DMS114 treated with DMSO at 0.1 percent for 48 hours (cell line): ENCODE data around the gene ZNF723.
"Not testable (repeated sequence)": the region's sequence is repeated elsewhere in the genome, so short reads cannot be mapped to it uniquely, and the experiment has no call there.

Source experiments
- DNase-seq: peaks from one replicate; lab custom pipeline; 2025; ENCODE audit not compliant: unreplicated experiment; lab: John Stamatoyannopoulos, UW

The ZNF723 gene

GRCh38 chr19:22832031-22832762 is at the start of gene ZNF723:
TSS of gene ZNF723 (plus strand) at chr19:22832291. CDS start at chr19:22832380, 89 bp downstream.
- no peak for DNase-seq

- peak; percentile 92 for DNase-seq
Observed at GRCh38 chr19:22783651-22784410, 48.3 kb upstream of the ZNF723 start, which contains the start of gene ZNF99. TSS of gene ZNF99 (minus strand) at chr19:22784151. CDS start at chr19:22784016, 135 bp downstream.

- not testable (repeated sequence) for DNase-seq
Observed at GRCh38 chr19:22792863-22793262, 39.2 kb upstream of the ZNF723 start.

- DNase-seq = no peak
Observed at GRCh38 chr19:22797040-22797439, 35.1 kb upstream of the ZNF723 start.

GRCh38 chr19:22806418-22806817 is 25.7 kb upstream of the ZNF723 start:
- DNase-seq = no peak

GRCh38 chr19:22807061-22807835 is 24.8 kb upstream of the ZNF723 start:
- DNase-seq = no peak

GRCh38 chr19:22814124-22814523 is 18.0 kb upstream of the ZNF723 start:
- DNase-seq = no peak

GRCh38 chr19:22831211-22831610 is 880 bp upstream of the ZNF723 start:
- no peak for DNase-seq

- not testable (repeated sequence) for DNase-seq
Observed at GRCh38 chr19:22857713-22858320, 25.7 kb downstream of the ZNF723 start.

GRCh38 chr19:22882797-22883196 is 50.7 kb downstream of the ZNF723 start:
- peak; percentile 27 for DNase-seq

- no peak for DNase-seq
Observed at GRCh38 chr19:22893855-22894270, 61.8 kb downstream of the ZNF723 start.

GRCh38 chr19:22901431-22902130 is 69.5 kb downstream of the ZNF723 start:
- no peak for DNase-seq
